ENCODE data around the gene UEVLD.

UEVLD gene

DNA sequence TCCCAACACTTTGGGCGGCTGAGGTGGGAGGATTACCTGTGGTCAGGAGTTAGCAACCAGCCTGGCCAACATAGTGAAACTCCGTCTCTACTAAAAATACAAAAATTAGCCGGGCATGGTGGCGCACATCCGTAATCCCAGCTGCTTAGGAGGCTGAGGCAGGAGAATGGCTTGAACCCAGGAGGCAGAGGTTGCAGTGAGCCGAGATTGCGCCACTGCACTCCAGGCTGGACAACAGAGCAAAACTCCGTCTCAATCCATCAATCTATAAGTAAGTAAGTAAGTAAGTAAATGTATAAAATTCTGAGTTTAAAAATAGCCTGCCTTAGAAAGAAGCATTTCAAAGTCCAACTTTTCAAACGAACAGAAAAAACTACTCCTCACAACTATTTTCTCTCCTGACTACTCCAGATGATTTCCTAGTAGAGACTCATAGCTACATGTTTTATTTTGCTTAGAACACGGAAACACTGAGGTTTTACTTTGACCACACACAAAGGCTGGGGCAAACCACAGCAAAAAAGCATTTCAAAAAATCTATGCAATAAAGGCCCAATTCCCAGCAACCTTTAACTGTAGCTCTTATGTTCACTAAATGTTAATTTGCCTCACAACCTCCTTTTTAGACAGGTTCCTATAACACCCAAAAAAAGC is 29.3 kb upstream of the UEVLD start (continued):
- TF ChIP-seq ZNF529 (tag by site-specific recombination; IDR thresholded peaks at IDR 0.05; ENCODE audit: insufficient replicate concordance), result no peak
- no peak for TF ChIP-seq ZNF514 (tag by site-specific recombination; IDR thresholded peaks at IDR 0.05)
- no peak for TF ChIP-seq BCL11A (tag by site-specific recombination; IDR thresholded peaks at IDR 0.05; ENCODE audit: low read depth)
- no peak for TF ChIP-seq ZBTB7A (tag by site-specific recombination; IDR thresholded peaks at IDR 0.05; ENCODE audit: low read depth)
- no peak for TF ChIP-seq SCRT1 (tag by site-specific recombination; IDR thresholded peaks at IDR 0.05; ENCODE audit: borderline replicate concordance)
- no peak for TF ChIP-seq RBAK (tag by site-specific recombination; IDR thresholded peaks at IDR 0.05)
- TF ChIP-seq, protein P1, sequence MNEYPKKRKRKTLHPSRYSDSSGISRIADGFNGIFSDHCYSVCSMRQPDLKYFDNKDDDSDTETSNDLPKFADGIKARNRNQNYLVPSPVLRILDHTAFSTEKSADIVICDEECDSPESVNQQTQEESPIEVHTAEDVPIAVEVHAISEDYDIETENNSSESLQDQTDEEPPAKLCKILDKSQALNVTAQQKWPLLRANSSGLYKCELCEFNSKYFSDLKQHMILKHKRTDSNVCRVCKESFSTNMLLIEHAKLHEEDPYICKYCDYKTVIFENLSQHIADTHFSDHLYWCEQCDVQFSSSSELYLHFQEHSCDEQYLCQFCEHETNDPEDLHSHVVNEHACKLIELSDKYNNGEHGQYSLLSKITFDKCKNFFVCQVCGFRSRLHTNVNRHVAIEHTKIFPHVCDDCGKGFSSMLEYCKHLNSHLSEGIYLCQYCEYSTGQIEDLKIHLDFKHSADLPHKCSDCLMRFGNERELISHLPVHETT (tag by site-specific recombination; IDR thresholded peaks at IDR 0.05), result no peak
- TF ChIP-seq, protein P2, sequence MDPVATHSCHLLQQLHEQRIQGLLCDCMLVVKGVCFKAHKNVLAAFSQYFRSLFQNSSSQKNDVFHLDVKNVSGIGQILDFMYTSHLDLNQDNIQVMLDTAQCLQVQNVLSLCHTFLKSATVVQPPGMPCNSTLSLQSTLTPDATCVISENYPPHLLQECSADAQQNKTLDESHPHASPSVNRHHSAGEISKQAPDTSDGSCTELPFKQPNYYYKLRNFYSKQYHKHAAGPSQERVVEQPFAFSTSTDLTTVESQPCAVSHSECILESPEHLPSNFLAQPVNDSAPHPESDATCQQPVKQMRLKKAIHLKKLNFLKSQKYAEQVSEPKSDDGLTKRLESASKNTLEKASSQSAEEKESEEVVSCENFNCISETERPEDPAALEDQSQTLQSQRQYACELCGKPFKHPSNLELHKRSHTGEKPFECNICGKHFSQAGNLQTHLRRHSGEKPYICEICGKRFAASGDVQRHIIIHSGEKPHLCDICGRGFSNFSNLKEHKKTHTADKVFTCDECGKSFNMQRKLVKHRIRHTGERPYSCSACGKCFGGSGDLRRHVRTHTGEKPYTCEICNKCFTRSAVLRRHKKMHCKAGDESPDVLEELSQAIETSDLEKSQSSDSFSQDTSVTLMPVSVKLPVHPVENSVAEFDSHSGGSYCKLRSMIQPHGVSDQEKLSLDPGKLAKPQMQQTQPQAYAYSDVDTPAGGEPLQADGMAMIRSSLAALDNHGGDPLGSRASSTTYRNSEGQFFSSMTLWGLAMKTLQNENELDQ (tag by site-specific recombination; IDR thresholded peaks at IDR 0.05; ENCODE audit: low read depth), result no peak

DNA sequence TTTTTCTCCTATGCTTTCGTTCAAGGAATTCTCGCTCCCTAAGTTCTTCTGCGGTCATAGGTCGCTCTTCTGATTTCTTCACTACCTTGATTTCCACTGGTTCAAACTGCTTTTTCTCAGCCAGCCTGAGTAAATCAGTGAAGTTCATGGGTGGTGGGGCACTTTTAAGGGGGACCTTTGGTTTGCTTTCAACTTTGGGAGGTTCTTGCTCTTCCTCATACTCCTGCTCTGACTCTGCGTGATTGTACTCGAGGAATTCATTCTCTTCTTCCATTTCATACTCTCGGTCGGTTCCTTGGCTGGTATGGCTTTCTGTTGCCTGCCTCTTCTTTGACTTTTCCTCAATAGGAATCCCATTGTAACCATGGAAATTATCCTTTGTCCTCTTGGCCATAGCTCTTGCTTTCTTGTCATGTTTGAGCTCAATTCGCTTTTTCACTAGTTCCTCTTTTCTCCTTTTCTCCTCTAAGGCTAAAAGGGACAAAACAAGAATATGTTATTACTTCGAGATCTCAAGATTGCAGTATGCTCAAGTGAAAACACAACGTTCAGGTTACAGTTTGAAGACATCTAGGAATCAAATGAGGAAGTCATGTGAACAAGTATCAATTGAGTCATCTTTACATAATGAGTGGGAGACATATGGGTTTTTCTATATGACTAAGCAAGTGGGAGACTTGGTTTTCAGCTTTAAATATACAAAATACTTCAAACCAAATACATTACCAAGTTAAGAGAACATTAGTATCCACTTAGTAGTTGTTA is 27.3 kb upstream of the UEVLD start:
- no peak for TF ChIP-seq ZNF549 (tag by site-specific recombination; IDR thresholded peaks at IDR 0.05)
- TF ChIP-seq, protein P3, sequence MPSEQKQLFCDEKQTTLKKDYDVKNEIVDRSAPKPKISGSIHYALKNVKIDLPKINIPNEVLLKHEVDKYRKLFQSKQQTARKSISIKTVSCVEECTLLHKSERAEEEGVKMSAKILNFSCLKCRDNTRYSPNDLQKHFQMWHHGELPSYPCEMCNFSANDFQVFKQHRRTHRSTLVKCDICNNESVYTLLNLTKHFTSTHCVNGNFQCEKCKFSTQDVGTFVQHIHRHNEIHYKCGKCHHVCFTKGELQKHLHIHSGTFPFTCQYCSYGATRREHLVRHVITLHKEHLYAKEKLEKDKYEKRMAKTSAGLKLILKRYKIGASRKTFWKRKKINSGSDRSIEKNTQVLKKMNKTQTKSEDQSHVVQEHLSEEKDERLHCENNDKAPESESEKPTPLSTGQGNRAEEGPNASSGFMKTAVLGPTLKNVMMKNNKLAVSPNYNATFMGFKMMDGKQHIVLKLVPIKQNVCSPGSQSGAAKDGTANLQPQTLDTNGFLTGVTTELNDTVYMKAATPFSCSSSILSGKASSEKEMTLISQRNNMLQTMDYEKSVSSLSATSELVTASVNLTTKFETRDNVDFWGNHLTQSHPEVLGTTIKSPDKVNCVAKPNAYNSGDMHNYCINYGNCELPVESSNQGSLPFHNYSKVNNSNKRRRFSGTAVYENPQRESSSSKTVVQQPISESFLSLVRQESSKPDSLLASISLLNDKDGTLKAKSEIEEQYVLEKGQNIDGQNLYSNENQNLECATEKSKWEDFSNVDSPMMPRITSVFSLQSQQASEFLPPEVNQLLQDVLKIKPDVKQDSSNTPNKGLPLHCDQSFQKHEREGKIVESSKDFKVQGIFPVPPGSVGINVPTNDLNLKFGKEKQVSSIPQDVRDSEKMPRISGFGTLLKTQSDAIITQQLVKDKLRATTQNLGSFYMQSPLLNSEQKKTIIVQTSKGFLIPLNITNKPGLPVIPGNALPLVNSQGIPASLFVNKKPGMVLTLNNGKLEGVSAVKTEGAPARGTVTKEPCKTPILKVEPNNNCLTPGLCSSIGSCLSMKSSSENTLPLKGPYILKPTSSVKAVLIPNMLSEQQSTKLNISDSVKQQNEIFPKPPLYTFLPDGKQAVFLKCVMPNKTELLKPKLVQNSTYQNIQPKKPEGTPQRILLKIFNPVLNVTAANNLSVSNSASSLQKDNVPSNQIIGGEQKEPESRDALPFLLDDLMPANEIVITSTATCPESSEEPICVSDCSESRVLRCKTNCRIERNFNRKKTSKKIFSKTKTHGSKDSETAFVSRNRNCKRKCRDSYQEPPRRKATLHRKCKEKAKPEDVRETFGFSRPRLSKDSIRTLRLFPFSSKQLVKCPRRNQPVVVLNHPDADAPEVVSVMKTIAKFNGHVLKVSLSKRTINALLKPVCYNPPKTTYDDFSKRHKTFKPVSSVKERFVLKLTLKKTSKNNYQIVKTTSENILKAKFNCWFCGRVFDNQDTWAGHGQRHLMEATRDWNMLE (tag by site-specific recombination; conservative IDR thresholded peaks at IDR 0.05; ENCODE audit: low read depth), result no peak
- Histone ChIP-seq H3K36me3 (ENCODE audit: control insufficient read depth in 2 of 2, insufficient read depth in 1 of 2, low read length in 2 of 2) (peaks cover 0 to 48% of the 10 kb centered on the region in 2 experiments; a peak in 1 of 3 replicates), H3K27ac (ENCODE audit: extremely low read depth, low read depth, low read length) (no peak overlapping the region), H3K4me3 (ENCODE audit: low read depth, low read length) (no peak overlapping the region), H3K9me3 (ENCODE audit: control insufficient read depth, insufficient read depth, low read depth, low read length) (no peaks in the 10 kb centered on the region), H3K4me1 (ENCODE audit: control insufficient read depth, insufficient read depth, low read length) (no peaks in the 10 kb centered on the region)
- ChIA-PET POLR2A (no interaction called here), CTCF (interaction anchor here (0.5 kb wide), 1 partner anchor 563 kb away, joined by 3 read pairs; no protein-coding TSS in a partner anchor)

DNA sequence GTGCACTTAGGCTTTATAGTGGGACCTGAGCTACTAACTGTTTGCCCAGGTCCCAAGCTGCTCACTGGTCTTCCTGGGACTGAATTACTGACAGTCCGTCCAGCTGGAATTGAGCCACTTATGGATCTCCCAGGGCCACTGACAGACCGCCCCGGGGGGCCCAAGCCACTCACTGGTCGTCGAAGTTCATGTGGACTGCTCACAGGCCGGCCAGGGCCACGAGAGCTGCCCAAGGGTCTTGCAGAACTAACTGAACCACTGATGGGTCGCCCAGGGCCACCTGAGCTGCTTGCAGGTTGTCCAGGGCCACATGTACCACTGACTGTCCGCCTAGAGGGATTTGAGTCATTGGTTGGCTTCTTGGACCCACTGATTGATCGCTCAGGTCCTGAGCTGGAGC is 26.1 kb upstream of the UEVLD start:
- Histone ChIP-seq H3K27ac (ENCODE audit: extremely low read depth, low read depth, low read length) (no peak overlapping the region), H3K9me3 (ENCODE audit: control insufficient read depth, insufficient read depth, low read depth, low read length) (no peaks in the 10 kb centered on the region), H3K4me3 (ENCODE audit: low read depth, low read length) (no peak overlapping the region), H3K4me1 (ENCODE audit: control insufficient read depth, insufficient read depth, low read length) (no peaks in the 10 kb centered on the region), H3K36me3 (ENCODE audit: control insufficient read depth in 2 of 2, insufficient read depth in 1 of 2, low read length in 2 of 2) (peaks cover 0 to 59% of the 10 kb centered on the region in 2 experiments; a peak in 1 of 3 replicates)
- ChIA-PET CTCF (interaction anchor here (1.1 kb wide), 1 partner anchor 10 kb away, joined by 3 read pairs; no protein-coding TSS in a partner anchor), POLR2A (interaction anchor here (0.5 kb wide), 1 partner anchor 12 kb away, joined by 3 read pairs; no protein-coding TSS in a partner anchor)
- TF ChIP-seq ZNF610 (tag by site-specific recombination; IDR thresholded peaks at IDR 0.05; ENCODE audit: borderline replicate concordance) (no peak), ZNF701 (tag by site-specific recombination; IDR thresholded peaks at IDR 0.05) (no peak), ZNF404 (tag by site-specific recombination; IDR thresholded peaks at IDR 0.05) (no peak), ZNF169 (tag by site-specific recombination; IDR thresholded peaks at IDR 0.05) (no peak), SP7 (tag by site-specific recombination; IDR thresholded peaks at IDR 0.05) (no peak), ZBTB21 (tag by site-specific recombination; IDR thresholded peaks at IDR 0.05) (no peak), ZBTB7A (tag by site-specific recombination; IDR thresholded peaks at IDR 0.05; ENCODE audit: low read depth) (no peak), TCF7L2 (IDR thresholded peaks at IDR 0.05; ENCODE audit: borderline replicate concordance, low read depth, low read length) (no peak)
- TF ChIP-seq, protein P4, sequence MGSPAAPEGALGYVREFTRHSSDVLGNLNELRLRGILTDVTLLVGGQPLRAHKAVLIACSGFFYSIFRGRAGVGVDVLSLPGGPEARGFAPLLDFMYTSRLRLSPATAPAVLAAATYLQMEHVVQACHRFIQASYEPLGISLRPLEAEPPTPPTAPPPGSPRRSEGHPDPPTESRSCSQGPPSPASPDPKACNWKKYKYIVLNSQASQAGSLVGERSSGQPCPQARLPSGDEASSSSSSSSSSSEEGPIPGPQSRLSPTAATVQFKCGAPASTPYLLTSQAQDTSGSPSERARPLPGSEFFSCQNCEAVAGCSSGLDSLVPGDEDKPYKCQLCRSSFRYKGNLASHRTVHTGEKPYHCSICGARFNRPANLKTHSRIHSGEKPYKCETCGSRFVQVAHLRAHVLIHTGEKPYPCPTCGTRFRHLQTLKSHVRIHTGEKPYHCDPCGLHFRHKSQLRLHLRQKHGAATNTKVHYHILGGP (tag by site-specific recombination; IDR thresholded peaks at IDR 0.05), result no peak
- TF ChIP-seq, protein P5, sequence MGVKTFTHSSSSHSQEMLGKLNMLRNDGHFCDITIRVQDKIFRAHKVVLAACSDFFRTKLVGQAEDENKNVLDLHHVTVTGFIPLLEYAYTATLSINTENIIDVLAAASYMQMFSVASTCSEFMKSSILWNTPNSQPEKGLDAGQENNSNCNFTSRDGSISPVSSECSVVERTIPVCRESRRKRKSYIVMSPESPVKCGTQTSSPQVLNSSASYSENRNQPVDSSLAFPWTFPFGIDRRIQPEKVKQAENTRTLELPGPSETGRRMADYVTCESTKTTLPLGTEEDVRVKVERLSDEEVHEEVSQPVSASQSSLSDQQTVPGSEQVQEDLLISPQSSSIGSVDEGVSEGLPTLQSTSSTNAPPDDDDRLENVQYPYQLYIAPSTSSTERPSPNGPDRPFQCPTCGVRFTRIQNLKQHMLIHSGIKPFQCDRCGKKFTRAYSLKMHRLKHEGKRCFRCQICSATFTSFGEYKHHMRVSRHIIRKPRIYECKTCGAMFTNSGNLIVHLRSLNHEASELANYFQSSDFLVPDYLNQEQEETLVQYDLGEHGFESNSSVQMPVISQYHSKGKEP (tag by site-specific recombination; IDR thresholded peaks at IDR 0.05), result no peak

Data from HEK293 (cell line).